ENCODE data around the gene CDK4.

The CDK4 gene

DNA sequence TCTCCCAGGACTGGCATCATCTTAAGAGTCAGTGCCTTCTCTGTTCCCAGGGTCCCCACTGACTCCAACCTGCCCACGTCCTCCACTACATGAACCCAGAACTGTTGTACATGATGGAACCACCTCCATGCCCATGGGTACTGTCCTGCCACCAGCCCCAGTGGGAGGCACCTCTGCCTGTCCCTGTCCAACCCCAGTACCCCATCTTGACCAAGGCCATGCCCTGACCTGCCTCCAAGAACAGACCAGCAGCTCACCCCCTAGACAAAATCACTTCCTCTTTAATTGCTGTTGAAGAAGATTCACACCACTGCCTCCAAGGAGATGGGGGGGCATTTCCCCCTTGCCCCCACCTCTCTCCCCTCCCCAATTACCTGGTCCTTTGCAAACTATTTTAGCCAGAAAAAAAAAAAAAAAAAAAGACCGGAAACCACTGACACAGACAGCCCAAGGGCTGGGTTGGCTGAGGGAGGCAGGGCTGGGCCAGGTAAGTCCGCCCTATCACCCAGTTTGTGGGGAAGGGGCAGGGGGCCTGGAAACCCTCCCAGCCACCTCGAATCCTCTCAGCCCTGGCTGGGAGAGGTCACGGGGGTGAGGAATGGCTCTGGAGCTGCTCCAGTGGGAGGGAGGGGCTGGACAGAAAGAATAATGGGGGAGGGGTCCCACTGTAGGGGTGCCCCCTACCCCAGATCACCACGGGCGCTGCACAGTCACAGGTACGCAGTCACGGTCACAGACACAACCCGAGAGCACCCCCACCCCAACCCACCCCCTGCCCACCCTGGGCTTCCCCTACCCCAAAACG, 27.0 kb downstream of the CDK4 start:
- no peak for DNase-seq (ENCODE audit: low read depth in 1 of 2, low spot score in 1 of 2)
- Histone ChIP-seq H3K27ac (replicated peaks) (no peak overlapping the region), H3K27me3 (ENCODE audit: insufficient read depth, poor library complexity, severe bottlenecking) (no peaks in the 10 kb centered on the region)

GRCh38 chr12:57724003-57724935, 27.8 kb downstream of the CDK4 start:
- TF ChIP-seq SPI1 (IDR thresholded peaks at IDR 0.05; ENCODE audit: borderline replicate concordance, low read depth) (no peak), GABPA (IDR thresholded peaks at IDR 0.05; ENCODE audit: low read depth) (no peak), POLR2AphosphoS5 (IDR thresholded peaks at IDR 0.05; ENCODE audit: low read depth) (no peak)
- TF ChIP-seq, protein P1, sequence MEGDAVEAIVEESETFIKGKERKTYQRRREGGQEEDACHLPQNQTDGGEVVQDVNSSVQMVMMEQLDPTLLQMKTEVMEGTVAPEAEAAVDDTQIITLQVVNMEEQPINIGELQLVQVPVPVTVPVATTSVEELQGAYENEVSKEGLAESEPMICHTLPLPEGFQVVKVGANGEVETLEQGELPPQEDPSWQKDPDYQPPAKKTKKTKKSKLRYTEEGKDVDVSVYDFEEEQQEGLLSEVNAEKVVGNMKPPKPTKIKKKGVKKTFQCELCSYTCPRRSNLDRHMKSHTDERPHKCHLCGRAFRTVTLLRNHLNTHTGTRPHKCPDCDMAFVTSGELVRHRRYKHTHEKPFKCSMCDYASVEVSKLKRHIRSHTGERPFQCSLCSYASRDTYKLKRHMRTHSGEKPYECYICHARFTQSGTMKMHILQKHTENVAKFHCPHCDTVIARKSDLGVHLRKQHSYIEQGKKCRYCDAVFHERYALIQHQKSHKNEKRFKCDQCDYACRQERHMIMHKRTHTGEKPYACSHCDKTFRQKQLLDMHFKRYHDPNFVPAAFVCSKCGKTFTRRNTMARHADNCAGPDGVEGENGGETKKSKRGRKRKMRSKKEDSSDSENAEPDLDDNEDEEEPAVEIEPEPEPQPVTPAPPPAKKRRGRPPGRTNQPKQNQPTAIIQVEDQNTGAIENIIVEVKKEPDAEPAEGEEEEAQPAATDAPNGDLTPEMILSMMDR (IDR thresholded peaks at IDR 0.05; ENCODE audit: insufficient read depth, low read length) = no peak
- TF ChIP-seq, protein P2, sequence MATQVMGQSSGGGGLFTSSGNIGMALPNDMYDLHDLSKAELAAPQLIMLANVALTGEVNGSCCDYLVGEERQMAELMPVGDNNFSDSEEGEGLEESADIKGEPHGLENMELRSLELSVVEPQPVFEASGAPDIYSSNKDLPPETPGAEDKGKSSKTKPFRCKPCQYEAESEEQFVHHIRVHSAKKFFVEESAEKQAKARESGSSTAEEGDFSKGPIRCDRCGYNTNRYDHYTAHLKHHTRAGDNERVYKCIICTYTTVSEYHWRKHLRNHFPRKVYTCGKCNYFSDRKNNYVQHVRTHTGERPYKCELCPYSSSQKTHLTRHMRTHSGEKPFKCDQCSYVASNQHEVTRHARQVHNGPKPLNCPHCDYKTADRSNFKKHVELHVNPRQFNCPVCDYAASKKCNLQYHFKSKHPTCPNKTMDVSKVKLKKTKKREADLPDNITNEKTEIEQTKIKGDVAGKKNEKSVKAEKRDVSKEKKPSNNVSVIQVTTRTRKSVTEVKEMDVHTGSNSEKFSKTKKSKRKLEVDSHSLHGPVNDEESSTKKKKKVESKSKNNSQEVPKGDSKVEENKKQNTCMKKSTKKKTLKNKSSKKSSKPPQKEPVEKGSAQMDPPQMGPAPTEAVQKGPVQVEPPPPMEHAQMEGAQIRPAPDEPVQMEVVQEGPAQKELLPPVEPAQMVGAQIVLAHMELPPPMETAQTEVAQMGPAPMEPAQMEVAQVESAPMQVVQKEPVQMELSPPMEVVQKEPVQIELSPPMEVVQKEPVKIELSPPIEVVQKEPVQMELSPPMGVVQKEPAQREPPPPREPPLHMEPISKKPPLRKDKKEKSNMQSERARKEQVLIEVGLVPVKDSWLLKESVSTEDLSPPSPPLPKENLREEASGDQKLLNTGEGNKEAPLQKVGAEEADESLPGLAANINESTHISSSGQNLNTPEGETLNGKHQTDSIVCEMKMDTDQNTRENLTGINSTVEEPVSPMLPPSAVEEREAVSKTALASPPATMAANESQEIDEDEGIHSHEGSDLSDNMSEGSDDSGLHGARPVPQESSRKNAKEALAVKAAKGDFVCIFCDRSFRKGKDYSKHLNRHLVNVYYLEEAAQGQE (IDR thresholded peaks at IDR 0.05; ENCODE audit: insufficient replicate concordance, low read depth) = no peak
- H3K4me3 ChIP-seq (replicated peaks; ENCODE audit: insufficient read depth, low read length) = no peak overlapping the region
- no peak for DNase-seq (ENCODE audit: low read depth in 1 of 2, low spot score in 1 of 2)
- no peak overlapping the region for H3K27ac ChIP-seq (replicated peaks)
- H3K27me3 ChIP-seq (ENCODE audit: insufficient read depth, poor library complexity, severe bottlenecking) = no peaks in the 10 kb centered on the region

More for the DNA sequence above, 27.0 kb downstream of the CDK4 start:
- peak; percentile 72 for TF ChIP-seq SPI1 (IDR thresholded peaks at IDR 0.05; ENCODE audit: borderline replicate concordance, low read depth)
- TF ChIP-seq, protein P2 (IDR thresholded peaks at IDR 0.05; ENCODE audit: insufficient replicate concordance, low read depth) = no peak
- no peak overlapping the region for H3K4me3 ChIP-seq (replicated peaks; ENCODE audit: insufficient read depth, low read length)

DNA sequence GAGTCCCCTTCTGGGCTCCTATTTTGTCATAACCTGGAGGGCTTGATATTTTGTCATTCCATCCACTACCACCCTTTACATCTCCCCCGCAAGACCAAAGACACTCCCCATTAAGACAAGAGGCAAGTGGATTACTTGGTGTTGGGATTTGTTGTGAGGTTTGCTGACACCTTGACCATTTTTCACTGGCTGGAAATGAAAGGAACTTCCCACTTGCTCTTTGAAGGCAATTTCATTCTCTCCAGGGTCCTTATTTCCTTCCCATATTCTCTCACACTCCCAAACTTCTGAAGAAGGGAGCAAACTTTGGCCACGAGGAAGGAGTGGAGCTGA, 28.5 kb downstream of the CDK4 start:
- DNase-seq (ENCODE audit: low read depth in 1 of 2, low spot score in 1 of 2) = no peak
- H3K4me3 ChIP-seq (replicated peaks; ENCODE audit: insufficient read depth, low read length) = no peak overlapping the region
- H3K27me3 ChIP-seq (ENCODE audit: insufficient read depth, poor library complexity, severe bottlenecking) = no peaks in the 10 kb centered on the region
- no peak for TF ChIP-seq SPI1 (IDR thresholded peaks at IDR 0.05; ENCODE audit: borderline replicate concordance, low read depth)
- TF ChIP-seq, protein P2 (IDR thresholded peaks at IDR 0.05; ENCODE audit: insufficient replicate concordance, low read depth) = no peak
- TF ChIP-seq POLR2AphosphoS5 (IDR thresholded peaks at IDR 0.05; ENCODE audit: low read depth) = no peak
- TF ChIP-seq GABPA (IDR thresholded peaks at IDR 0.05; ENCODE audit: low read depth) = no peak
- TF ChIP-seq, protein P1 (IDR thresholded peaks at IDR 0.05; ENCODE audit: insufficient read depth, low read length) = no peak
- H3K27ac ChIP-seq (replicated peaks) = no peak overlapping the region

All from HL-60 (cell line).